Loucy (cell line): ENCODE measurements around the gene FOXL1.

Experiments
- H2AFZ ChIP-seq: fragments of 200-600 bp; sonication (generic); 2 replicates; pipeline ENCODE4 v1.6.0; 2016; ENCODE audit warnings: antibody characterized with exemption, mild to moderate bottlenecking, low read length, moderate library complexity
- H3F3A ChIP-seq: fragments of 200-600 bp; 2 replicates; pipeline ENCODE4 v1.6.0; 2016; ENCODE audit warnings: antibody characterized with exemption, low read depth, mild to moderate bottlenecking
- H3K27me3 ChIP-seq: fragments of 200-600 bp; sonication (generic); 2 replicates; pipeline ENCODE4 v1.6.1; 2014; ENCODE audit warnings: low read length, mild to moderate bottlenecking; ENCODE audit not compliant: insufficient read depth, poor library complexity, severe bottlenecking
- H3K36me3 ChIP-seq: fragments of 200-600 bp; sonication (generic); 2 replicates; pipeline ENCODE4 v1.6.1; 2016; ENCODE audit warnings: low read length; ENCODE audit not compliant: insufficient read depth
- H3K4me1 ChIP-seq: fragments of 200-600 bp; sonication (generic); 2 replicates; pipeline ENCODE4 v1.5.1; 2014; ENCODE audit warnings: low read length, mild to moderate bottlenecking; ENCODE audit not compliant: insufficient read depth, poor library complexity, severe bottlenecking
- H3K4me2 ChIP-seq: fragments of 200-600 bp; sonication (generic); 2 replicates; pipeline ENCODE4 v1.6.0; 2014; ENCODE audit warnings: antibody characterized with exemption, low read length, low read depth, mild to moderate bottlenecking; ENCODE audit not compliant: poor library complexity, severe bottlenecking
- H3K4me3 ChIP-seq: fragments of 200-600 bp; sonication (generic); 2 replicates; pipeline ENCODE4 v1.5.1; 2014; ENCODE audit warnings: low read length, mild to moderate bottlenecking, mixed read lengths; ENCODE audit not compliant: poor library complexity, severe bottlenecking
- H3K79me2 ChIP-seq: fragments of 200-600 bp; sonication (generic); 2 replicates; pipeline ENCODE4 v1.6.1; 2014; ENCODE audit warnings: low read length; ENCODE audit not compliant: insufficient read depth
- H3K9ac ChIP-seq: fragments of 200-600 bp; sonication (generic); 2 replicates; pipeline ENCODE4 v1.6.0; 2014; ENCODE audit warnings: mild to moderate bottlenecking, low read depth, low read length, moderate library complexity; ENCODE audit not compliant: poor library complexity, severe bottlenecking
- H3K9me2 ChIP-seq: fragments of 200-600 bp; sonication (generic); replicated peaks from 2 replicates; pipeline ENCODE4 v1.6.1; 2016; ENCODE audit warnings: low read depth, low read length, mixed read lengths
- H3K9me3 ChIP-seq: fragments of 200-600 bp; sonication (generic); 2 replicates; pipeline ENCODE4 v1.6.1; 2014; ENCODE audit warnings: mild to moderate bottlenecking, antibody characterized with exemption, low read length, low read depth; ENCODE audit not compliant: insufficient read depth
- H4K20me1 ChIP-seq: fragments of 200-600 bp; sonication (generic); 2 replicates; pipeline ENCODE4 v1.6.0; 2014; ENCODE audit warnings: antibody characterized with exemption, low read length, mild to moderate bottlenecking; ENCODE audit not compliant: insufficient read depth, poor library complexity, severe bottlenecking
- CTCF ChIP-seq: fragments of 200-600 bp; sonication (generic); conservative IDR thresholded peaks from 2 replicates; pipeline ENCODE4 v1.5.1; 2014; ENCODE audit warnings: mild to moderate bottlenecking, antibody characterized with exemption, low read length
- EZH2phosphoT487 ChIP-seq: fragments of 200-600 bp; IDR thresholded peaks from 2 replicates; pipeline ENCODE4 v1.6.1; 2018; ENCODE audit warnings: antibody characterized with exemption, mild to moderate bottlenecking, moderate library complexity, borderline replicate concordance

FOXL1 gene

GRCh38 chr16:86557587-86557986 is 20.8 kb upstream of the FOXL1 start:
- Histone ChIP-seq H3K4me1 (peaks cover 14% of the 10 kb centered on the region), H2AFZ (no peak overlapping the region), H3F3A (peaks cover 4% of the 10 kb centered on the region; the same call in 1 of the 2 replicates), H3K27me3 (no peaks in the 10 kb centered on the region), H4K20me1 (no peaks in the 10 kb centered on the region), H3K36me3 (no peaks in the 10 kb centered on the region), H3K4me2 (no peak overlapping the region), H3K9ac (no peak overlapping the region), H3K9me3 (no peaks in the 10 kb centered on the region), H3K79me2 (peaks cover 13% of the 10 kb centered on the region), H3K4me3 (no peak overlapping the region), H3K9me2 (no peaks in the 10 kb centered on the region)
- TF ChIP-seq EZH2phosphoT487 (no peak), CTCF (no peak)

GRCh38 chr16:86558355-86559193 is 19.8 kb upstream of the FOXL1 start:
- Histone ChIP-seq H3K9me2 (no peaks in the 10 kb centered on the region), H3K27me3 (no peaks in the 10 kb centered on the region), H3K36me3 (no peaks in the 10 kb centered on the region)

GRCh38 chr16:86559802-86560305 is 18.5 kb upstream of the FOXL1 start:
- no peak overlapping the region for H3K4me3 ChIP-seq
- H3K9me2 ChIP-seq = no peaks in the 10 kb centered on the region
- H3K9me3 ChIP-seq = no peaks in the 10 kb centered on the region
- no peaks in the 10 kb centered on the region for H4K20me1 ChIP-seq
- peaks cover 12% of the 10 kb centered on the region for H3K4me1 ChIP-seq
- H3K27me3 ChIP-seq = no peaks in the 10 kb centered on the region
- H3K9ac ChIP-seq = no peak overlapping the region
- peaks cover 4% of the 10 kb centered on the region; the same call in 1 of the 2 replicates for H3K79me2 ChIP-seq
- no peak overlapping the region for H3K4me2 ChIP-seq
- H2AFZ ChIP-seq = no peak overlapping the region
- TF ChIP-seq EZH2phosphoT487 (no peak), CTCF (no peak)
- peaks cover 4% of the 10 kb centered on the region; the same call in 1 of the 2 replicates for H3F3A ChIP-seq
- no peaks in the 10 kb centered on the region for H3K36me3 ChIP-seq

More at GRCh38 chr16:86558355-86559193, 19.8 kb upstream of the FOXL1 start:
- Histone ChIP-seq H3K79me2 (peaks cover 13% of the 10 kb centered on the region), H2AFZ (no peak overlapping the region), H3F3A (peaks cover 4% of the 10 kb centered on the region; the same call in 1 of the 2 replicates), H3K4me3 (no peak overlapping the region), H3K4me1 (peaks cover 14% of the 10 kb centered on the region), H3K9ac (no peak overlapping the region), H4K20me1 (no peaks in the 10 kb centered on the region), H3K4me2 (no peak overlapping the region), H3K9me3 (no peaks in the 10 kb centered on the region)
- TF ChIP-seq CTCF = no peak
- TF ChIP-seq EZH2phosphoT487 = no peak
